ENCODE results near the gene PEPD. TPM values are rescaled to one million over a fixed set of nuclear protein-coding genes. Genes with fewer than 3 reads are reported as not detected.

The PEPD gene
- total and polyA plus RNA-seq, 10 of the 15 experiments (the other 5 are each of a cell fraction or from before 2014, with no cell fraction given), result 1.4 to 52.0 (median 20.2) TPM

DNA sequence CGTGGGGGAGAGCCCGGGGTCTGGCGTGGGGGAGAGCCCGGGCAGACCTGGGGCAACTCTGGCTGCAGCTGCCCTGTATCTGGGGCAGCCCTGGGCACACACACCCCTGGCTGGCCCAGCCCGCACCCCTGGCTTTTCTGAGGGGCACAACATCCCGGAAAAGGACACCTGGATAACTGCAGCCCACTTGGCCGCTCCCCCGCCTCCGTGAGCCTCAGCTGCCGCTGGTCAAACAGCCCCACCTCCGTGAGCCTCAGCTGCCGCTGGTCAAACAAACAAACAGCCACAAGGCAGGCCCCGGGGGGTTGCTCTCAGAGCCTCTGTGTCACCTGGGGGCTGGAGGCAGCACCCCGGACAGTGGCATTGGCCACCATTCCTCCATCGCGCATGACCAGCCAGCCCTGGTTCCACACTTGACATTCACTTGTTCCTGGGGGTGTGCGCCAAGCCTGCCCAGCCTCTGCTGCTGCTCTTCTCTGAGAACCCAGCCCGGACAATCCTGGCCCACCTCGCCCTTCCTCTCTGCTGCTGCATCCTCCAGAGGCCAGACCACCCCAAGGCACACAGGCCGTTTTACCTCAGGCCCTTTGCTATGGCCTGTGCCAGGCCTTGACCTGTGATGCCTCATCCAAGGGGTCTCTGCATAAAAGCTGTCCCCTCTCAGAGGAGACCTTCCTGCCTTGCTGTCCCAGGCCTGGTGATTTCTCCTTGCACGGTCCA is 128.1 kb downstream of the PEPD start:
- TF ChIP-seq HDAC2 (IDR thresholded peaks at IDR 0.05) (no peak), BRCA1 (IDR thresholded peaks at IDR 0.05; ENCODE audit: low read depth, low read length) (no peak), NFXL1 (IDR thresholded peaks at IDR 0.05; ENCODE audit: borderline replicate concordance) (no peak), SIX5 (IDR thresholded peaks at IDR 0.05; ENCODE audit: low read depth, low read length, severe bottlenecking) (no peak), MYB (IDR thresholded peaks at IDR 0.05; ENCODE audit: borderline replicate concordance, low read depth, low read length) (no peak), ZNF24 (IDR thresholded peaks at IDR 0.05) (no peak), IKZF1 (conservative IDR thresholded peaks at IDR 0.05) (no peak), MTA3 (IDR thresholded peaks at IDR 0.05; ENCODE audit: borderline replicate concordance, low read length) (no peak), POU2F2 (IDR thresholded peaks at IDR 0.05; ENCODE audit: borderline replicate concordance, low read depth, low read length) (no peak), ZNF622 (IDR thresholded peaks at IDR 0.05) (no peak), PRDM15 (CRISPR knock-in tag; IDR thresholded peaks at IDR 0.05) (no peak), ESRRA (IDR thresholded peaks at IDR 0.05; ENCODE audit: low read length) (no peak)
- TF ChIP-seq, protein P1, sequence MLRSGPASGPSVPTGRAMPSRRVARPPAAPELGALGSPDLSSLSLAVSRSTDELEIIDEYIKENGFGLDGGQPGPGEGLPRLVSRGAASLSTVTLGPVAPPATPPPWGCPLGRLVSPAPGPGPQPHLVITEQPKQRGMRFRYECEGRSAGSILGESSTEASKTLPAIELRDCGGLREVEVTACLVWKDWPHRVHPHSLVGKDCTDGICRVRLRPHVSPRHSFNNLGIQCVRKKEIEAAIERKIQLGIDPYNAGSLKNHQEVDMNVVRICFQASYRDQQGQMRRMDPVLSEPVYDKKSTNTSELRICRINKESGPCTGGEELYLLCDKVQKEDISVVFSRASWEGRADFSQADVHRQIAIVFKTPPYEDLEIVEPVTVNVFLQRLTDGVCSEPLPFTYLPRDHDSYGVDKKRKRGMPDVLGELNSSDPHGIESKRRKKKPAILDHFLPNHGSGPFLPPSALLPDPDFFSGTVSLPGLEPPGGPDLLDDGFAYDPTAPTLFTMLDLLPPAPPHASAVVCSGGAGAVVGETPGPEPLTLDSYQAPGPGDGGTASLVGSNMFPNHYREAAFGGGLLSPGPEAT (IDR thresholded peaks at IDR 0.05; ENCODE audit: low read depth), result no peak
- Histone ChIP-seq H4K20me1 (ENCODE audit: control insufficient read depth, insufficient read depth) (no peaks in the 10 kb centered on the region), H3K4me1 (ENCODE audit: control insufficient read depth, insufficient read depth, low read length) (no peaks in the 10 kb centered on the region), H3K4me2 (ENCODE audit: control insufficient read depth, insufficient read depth) (no peak overlapping the region), H3K9ac (ENCODE audit: control insufficient read depth, insufficient read depth, low read length) (no peak overlapping the region), H3K27ac (ENCODE audit: control insufficient read depth, insufficient read depth) (no peak overlapping the region), H2AFZ (ENCODE audit: control insufficient read depth, low read depth, low read length) (no peak overlapping the region), H3K4me3 (no peak overlapping the region), H3K36me3 (ENCODE audit: control insufficient read depth in 2 of 2, insufficient read depth in 2 of 2, low read length in 1 of 2) (no peaks in the 10 kb centered on the region), H3K9me3 (replicated peaks; ENCODE audit: control insufficient read depth, insufficient read depth, low read length) (no peaks in the 10 kb centered on the region), H3K79me2 (ENCODE audit: control insufficient read depth, insufficient read depth, low read length) (no peaks in the 10 kb centered on the region), H3K27me3 (replicated peaks in 1 of 2; ENCODE audit: control insufficient read depth in 2 of 2, insufficient read depth in 2 of 2, low read length in 1 of 2) (no peaks in the 10 kb centered on the region)
- no peak for ATAC-seq
- CTCF ChIA-PET, result no interaction called here
- FAIRE-seq, result no peak
- in situ Hi-C loops (cut with MboI) (no loop called here), intact Hi-C loops (cut with micrococcal nuclease; ENCODE audit: unreplicated experiment) (no loop called here)
- WGBS (ENCODE audit: insufficient coverage, insufficient replicate concordance, low lambda C conversion rate, missing lambda C conversion rate), result 76% methylated on average over 17 of the region's 21 CpGs
- POLR2A ChIA-PET, result no interaction called here
- SMC1A ChIA-PET (ENCODE audit: uncharacterized antibody, unreplicated experiment), result no interaction called here
- RAD21 ChIA-PET (ENCODE audit: unreplicated experiment), result no interaction called here
- no peak for DNase-seq (ENCODE audit: low read depth, low spot score)
- BruUV-seq (replicated peaks), result no TSS peak
